HG03460 (cell line): Measurements from ENCODE around the gene ETFA.

Experiments used
- ATAC-seq: cut with Tn5 transposase; IDR thresholded peaks from one replicate; pipeline ENCODE4 v1.9.1; 2021; ENCODE audit not compliant: unreplicated experiment

ETFA gene

GRCh38 chr15:76221085-76221767 is 90.0 kb downstream of the ETFA start:
- ATAC-seq, result no peak

DNA sequence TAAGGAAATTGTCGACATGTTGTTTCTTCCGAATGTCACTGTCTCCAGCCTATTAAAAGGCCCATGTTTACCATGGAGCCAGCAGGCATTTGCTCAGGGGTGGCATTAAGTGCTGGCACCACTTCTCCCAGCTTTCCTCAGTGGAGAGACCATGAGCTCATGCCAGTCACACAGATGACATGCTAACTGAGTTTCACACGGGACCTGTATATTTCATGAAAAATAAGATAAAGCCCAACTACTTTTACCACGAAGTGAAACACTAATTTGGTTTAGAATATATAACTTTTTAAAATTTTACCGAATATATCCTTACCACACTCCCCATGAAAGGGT is 93.4 kb downstream of the ETFA start:
- ATAC-seq, result no peak

GRCh38 chr15:76217029-76217881 is 94.0 kb downstream of the ETFA start:
- no peak for ATAC-seq

- no peak for ATAC-seq
These were observed 95.6 kb downstream of the ETFA start for GRCh38 chr15:76215634-76216033.

GRCh38 chr15:76209942-76210341 is 101.3 kb downstream of the ETFA start:
- ATAC-seq, result no peak

- no peak for ATAC-seq
These were observed 101.7 kb downstream of the ETFA start for GRCh38 chr15:76209523-76209922.

DNA sequence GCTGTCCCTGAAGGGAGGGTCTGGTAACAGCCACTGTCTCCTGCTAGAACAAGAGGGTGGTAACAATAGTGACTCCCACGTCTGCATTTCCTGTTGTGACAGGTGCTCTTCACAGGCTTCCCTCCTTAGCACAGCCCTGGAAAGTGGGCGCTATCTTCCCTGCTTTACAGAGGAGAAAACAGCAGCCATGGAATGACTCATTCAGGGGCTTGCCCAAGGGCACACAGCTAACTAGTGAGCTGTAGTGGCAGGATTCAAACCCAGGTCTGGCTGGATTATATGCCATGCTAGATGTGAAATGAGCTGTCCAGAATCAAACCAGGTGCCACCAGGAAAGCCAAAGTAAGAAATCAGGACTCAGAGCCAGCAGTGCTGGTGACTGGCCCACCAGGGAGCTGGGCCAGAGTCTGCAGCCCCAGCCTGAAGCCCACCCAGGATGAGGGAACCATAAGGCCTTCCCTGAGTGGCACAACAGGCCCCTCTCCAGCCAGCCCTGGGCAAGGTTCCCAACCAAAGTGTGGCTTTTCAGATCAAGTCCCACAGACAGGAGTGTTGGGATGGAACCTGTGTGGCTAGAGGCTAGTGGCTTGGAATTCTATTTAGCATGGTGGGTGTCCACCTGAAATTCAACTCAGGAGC is 102.4 kb downstream of the ETFA start:
- no peak for ATAC-seq

GRCh38 chr15:76208084-76208785 is 103.0 kb downstream of the ETFA start:
- no peak for ATAC-seq

GRCh38 chr15:76206325-76206976 is 104.8 kb downstream of the ETFA start:
- ATAC-seq, result no peak

GRCh38 chr15:76204916-76205460 is 106.3 kb downstream of the ETFA start:
- no peak for ATAC-seq

GRCh38 chr15:76204109-76204845 is 107.0 kb downstream of the ETFA start:
- no peak for ATAC-seq

DNA sequence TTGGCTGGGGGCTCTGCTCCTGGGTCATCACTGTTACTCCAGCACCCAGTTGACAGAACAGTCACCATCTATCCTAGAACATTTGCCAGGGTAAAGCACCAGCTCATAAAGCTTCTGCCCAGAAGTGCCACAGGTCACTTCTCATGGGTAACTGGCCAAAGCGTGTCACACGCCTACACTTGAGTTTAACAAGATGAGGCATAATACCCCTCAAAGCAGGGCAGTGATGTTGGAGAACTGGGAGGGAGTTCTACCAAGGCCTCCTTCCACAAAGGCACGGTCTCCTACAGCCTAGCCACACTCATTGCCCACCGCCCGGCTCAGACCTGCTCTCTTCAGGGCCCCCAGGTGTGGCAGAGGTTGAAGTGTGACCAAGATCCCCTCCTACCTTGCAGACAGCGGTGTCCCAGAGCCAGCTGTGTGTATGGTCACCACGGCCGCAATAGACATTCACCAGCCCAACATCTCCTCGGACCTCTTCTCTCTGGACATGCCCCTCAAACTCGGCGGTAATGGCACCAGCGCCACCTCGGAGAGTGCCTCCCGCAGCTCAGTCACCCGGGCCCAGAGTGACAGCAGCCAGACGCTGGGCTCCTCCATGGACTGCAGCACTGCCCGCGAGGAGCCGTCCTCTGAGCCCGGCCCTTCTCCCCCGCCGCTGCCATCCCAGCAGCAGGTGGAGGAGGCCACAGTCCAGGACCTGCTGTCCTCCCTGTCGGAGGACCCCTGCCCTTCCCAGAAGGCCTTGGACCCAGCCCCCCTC is 107.7 kb downstream of the ETFA start:
- ATAC-seq, result no peak

GRCh38 chr15:76201536-76202255 is 109.6 kb downstream of the ETFA start:
- ATAC-seq, result no peak

DNA sequence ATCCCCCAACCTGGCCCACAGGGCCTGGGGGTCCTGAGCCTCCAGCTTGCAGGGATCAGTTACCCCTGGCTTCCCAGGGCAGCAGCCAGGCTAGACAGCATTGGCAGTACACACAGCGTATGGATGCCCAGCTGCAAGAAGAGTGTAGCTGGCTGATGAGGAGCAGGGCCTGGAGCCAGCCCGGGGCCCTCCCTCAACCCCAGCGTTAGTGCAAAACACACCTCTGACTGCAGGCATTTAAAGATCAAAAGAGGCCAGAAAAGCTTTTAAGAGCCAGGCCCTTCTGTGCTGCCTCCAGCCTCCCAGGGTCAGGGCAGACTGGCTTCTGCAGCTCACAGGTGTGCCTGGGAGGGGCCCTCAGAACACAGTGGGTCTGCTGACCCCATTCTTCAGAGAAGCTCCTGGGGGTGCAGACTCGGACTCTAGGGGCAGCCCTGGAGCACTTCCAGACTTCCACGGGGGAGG is 110.6 kb downstream of the ETFA start:
- ATAC-seq, result no peak

- ATAC-seq, result no peak
These were observed 111.2 kb downstream of the ETFA start for GRCh38 chr15:76200083-76200465.

GRCh38 chr15:76199106-76200082 is 111.9 kb downstream of the ETFA start:
- no peak for ATAC-seq

DNA sequence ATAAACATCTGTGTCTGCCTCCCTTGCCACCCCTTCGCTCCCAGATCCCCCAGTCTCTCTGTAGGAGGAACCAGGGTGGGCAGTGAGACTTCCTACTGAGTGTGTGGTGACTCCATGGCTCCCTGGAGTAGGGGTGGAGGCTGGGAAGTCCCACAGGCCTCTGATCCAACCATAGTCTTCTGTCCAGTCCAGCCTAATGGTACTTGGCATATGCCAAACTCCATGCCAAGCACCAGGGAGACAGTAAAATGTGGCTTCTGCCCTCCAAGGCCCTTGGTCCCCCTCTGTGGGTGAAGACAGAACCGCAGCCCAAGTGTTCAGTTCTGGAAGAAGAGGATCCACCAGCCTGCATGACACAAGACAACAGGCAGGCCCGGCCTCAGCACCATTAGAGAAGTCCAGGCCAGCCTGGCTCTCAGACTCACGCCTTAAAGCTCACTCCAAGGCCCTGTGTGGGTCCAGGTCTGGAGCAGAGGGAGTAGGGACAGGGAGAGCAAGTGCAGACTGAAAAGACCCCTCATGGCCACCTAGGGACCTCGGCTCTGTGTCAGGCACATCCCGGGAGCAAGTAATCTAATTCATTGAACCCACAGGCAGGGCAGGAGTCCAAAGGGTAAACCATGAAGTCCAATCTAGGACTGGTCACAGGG is 112.7 kb downstream of the ETFA start:
- ATAC-seq, result no peak
